HAP-1 (cell line): ENCODE results near the gene RNF41.
A peak's percentile ranks its signal among the peaks of the same experiment; 100 is the strongest.

Experiments used
- DNase-seq, 2 experiments: peaks; one replicate each; pipeline ENCODE4 v3.0.0-alpha.2; 2016 to 2020; ENCODE audit warnings: low spot score in 2 of 2
- H3K27me3 ChIP-seq: fragments of 250-450 bp; sonication (Bioruptor Pico); 2 replicates; pipeline ENCODE4 v1.5.1; 2020; ENCODE audit warnings: low read depth, mild to moderate bottlenecking, moderate library complexity
- H3K36me3 ChIP-seq: fragments of 250-450 bp; sonication (Bioruptor Pico); replicated peaks from 2 replicates; pipeline ENCODE4 v1.5.1; 2020; ENCODE audit warnings: mild to moderate bottlenecking
- H3K4me1 ChIP-seq: fragments of 250-450 bp; sonication (Bioruptor Pico); 2 replicates; pipeline ENCODE4 v1.5.1; 2020; ENCODE audit warnings: mild to moderate bottlenecking
- H3K4me3 ChIP-seq: fragments of 250-450 bp; sonication (Bioruptor Pico); 2 replicates; pipeline ENCODE4 v1.5.1; 2020; ENCODE audit warnings: mild to moderate bottlenecking, moderate library complexity
- H3K9me3 ChIP-seq: fragments of 250-450 bp; sonication (Bioruptor Pico); 2 replicates; pipeline ENCODE4 v1.5.1; 2020; ENCODE audit warnings: mild to moderate bottlenecking, moderate library complexity
- in situ Hi-C: fragments of 300-500 bp; cut with MboI; formaldehyde crosslinking; loops from 3 replicates; pipeline ENCODE4 v1.14.3; 2020; ENCODE audit warnings: low sequenced_read_pairs, inconsistent platforms, mixed read lengths

The RNF41 gene

GRCh38 chr12:56190695-56191155, 31.0 kb downstream of the RNF41 start:
- DNase-seq: no peak
- Histone ChIP-seq H3K27me3 (no peaks in the 10 kb centered on the region), H3K9me3 (no peaks in the 10 kb centered on the region), H3K4me1 (peaks cover 11% of the 10 kb centered on the region), H3K4me3 (peak overlapping the region; percentile 59), H3K36me3 (peaks cover 12% of the 10 kb centered on the region)
- in situ Hi-C loops: no loop called here

GRCh38 chr12:56189918-56190694, 31.6 kb downstream of the RNF41 start:
- in situ Hi-C loops: loop anchor here (5.0 kb wide), 1 partner anchor 73 kb away; the partner anchor contains the start of genes RPL41 and ZC3H10
- H3K27me3 ChIP-seq: no peaks in the 10 kb centered on the region
- DNase-seq: peak; percentile 74 to 92

GRCh38 chr12:56189099-56189917, 32.4 kb downstream of the RNF41 start, which contains the start of gene SMARCC2:
TSS of gene SMARCC2 (minus strand) at chr12:56189483. CDS start at chr12:56189461, 22 bp downstream.
- Histone ChIP-seq H3K9me3 (no peaks in the 10 kb centered on the region), H3K27me3 (no peaks in the 10 kb centered on the region), H3K4me1 (peaks cover 11% of the 10 kb centered on the region), H3K36me3 (peaks cover 24% of the 10 kb centered on the region), H3K4me3 (peak within 1 kb of the TSS; percentile 59)
- peak; percentile 85 to 94 for DNase-seq
- in situ Hi-C loops: loop anchor here (5.0 kb wide), 1 partner anchor 72 kb away; the partner anchor contains the start of genes RPL41 and ZC3H10

More at GRCh38 chr12:56189918-56190694, 31.6 kb downstream of the RNF41 start:
- Histone ChIP-seq H3K4me3 (peak overlapping the region; percentile 59), H3K36me3 (peaks cover 16% of the 10 kb centered on the region), H3K4me1 (peaks cover 11% of the 10 kb centered on the region), H3K9me3 (no peaks in the 10 kb centered on the region)

GRCh38 chr12:56188778-56189098, 33.0 kb downstream of the RNF41 start:
- no peaks in the 10 kb centered on the region for H3K27me3 ChIP-seq
- H3K9me3 ChIP-seq: no peaks in the 10 kb centered on the region
- H3K4me1 ChIP-seq: peaks cover 11% of the 10 kb centered on the region
- peak overlapping the region; percentile 59 for H3K4me3 ChIP-seq
- H3K36me3 ChIP-seq: peaks cover 30% of the 10 kb centered on the region
- no peak for DNase-seq
- in situ Hi-C loops: loop anchor here (5.0 kb wide), 1 partner anchor 71 kb away; the partner anchor contains the start of genes RPL41 and ZC3H10

- peak in 1 of 2 experiments; percentile 20 for DNase-seq
- peaks cover 34% of the 10 kb centered on the region for H3K36me3 ChIP-seq
Observed at GRCh38 chr12:56188131-56188777, 33.5 kb downstream of the RNF41 start.

GRCh38 chr12:56186957-56187356, 34.8 kb downstream of the RNF41 start:
- Histone ChIP-seq H3K36me3 (peaks cover 47% of the 10 kb centered on the region), H3K9me3 (no peaks in the 10 kb centered on the region), H3K4me3 (no peak overlapping the region), H3K27me3 (no peaks in the 10 kb centered on the region), H3K4me1 (peaks cover 8% of the 10 kb centered on the region; the same call in 1 of the 2 replicates)
- no peak for DNase-seq
- in situ Hi-C loops: loop anchor here (5.0 kb wide), 1 partner anchor 70 kb away; the partner anchor contains the start of genes RPL41 and ZC3H10

More at GRCh38 chr12:56188131-56188777, 33.5 kb downstream of the RNF41 start:
- H3K27me3 ChIP-seq: no peaks in the 10 kb centered on the region
- peak overlapping the region; percentile 59 for H3K4me3 ChIP-seq
- peaks cover 11% of the 10 kb centered on the region for H3K4me1 ChIP-seq
- H3K9me3 ChIP-seq: no peaks in the 10 kb centered on the region
- in situ Hi-C loops: loop anchor here (5.0 kb wide), 1 partner anchor 71 kb away; the partner anchor contains the start of genes RPL41 and ZC3H10

- Histone ChIP-seq H3K27me3 (no peaks in the 10 kb centered on the region), H3K9me3 (no peaks in the 10 kb centered on the region), H3K36me3 (peaks cover 89% of the 10 kb centered on the region), H3K4me3 (no peak overlapping the region), H3K4me1 (no peaks in the 10 kb centered on the region)
- no peak for DNase-seq
- in situ Hi-C loops: no loop called here
Observed at GRCh38 chr12:56178347-56178746, 43.4 kb downstream of the RNF41 start.

GRCh38 chr12:56172839-56173238, 48.9 kb downstream of the RNF41 start:
- peaks cover 86% of the 10 kb centered on the region for H3K36me3 ChIP-seq
- in situ Hi-C loops: no loop called here
- H3K4me1 ChIP-seq: no peaks in the 10 kb centered on the region
- DNase-seq: no peak
- no peaks in the 10 kb centered on the region for H3K9me3 ChIP-seq
- no peak overlapping the region for H3K4me3 ChIP-seq
- no peaks in the 10 kb centered on the region for H3K27me3 ChIP-seq

GRCh38 chr12:56169229-56169759, 52.4 kb downstream of the RNF41 start:
- Histone ChIP-seq H3K36me3 (peaks cover 92% of the 10 kb centered on the region), H3K4me1 (no peaks in the 10 kb centered on the region)
- in situ Hi-C loops: no loop called here

GRCh38 chr12:56165369-56165768, 56.4 kb downstream of the RNF41 start:
- no peak overlapping the region for H3K4me3 ChIP-seq
- in situ Hi-C loops: no loop called here
- H3K9me3 ChIP-seq: no peaks in the 10 kb centered on the region
- peaks cover 94% of the 10 kb centered on the region for H3K36me3 ChIP-seq
- no peaks in the 10 kb centered on the region for H3K27me3 ChIP-seq
- H3K4me1 ChIP-seq: peaks cover 5% of the 10 kb centered on the region
- DNase-seq: no peak

More at GRCh38 chr12:56169229-56169759, 52.4 kb downstream of the RNF41 start:
- Histone ChIP-seq H3K4me3 (no peak overlapping the region), H3K9me3 (no peaks in the 10 kb centered on the region), H3K27me3 (no peaks in the 10 kb centered on the region)
- no peak for DNase-seq

GRCh38 chr12:56164345-56164729, 57.4 kb downstream of the RNF41 start:
- in situ Hi-C loops: no loop called here
- Histone ChIP-seq H3K27me3 (no peaks in the 10 kb centered on the region), H3K4me3 (no peak overlapping the region), H3K4me1 (peaks cover 15% of the 10 kb centered on the region), H3K36me3 (peaks cover 94% of the 10 kb centered on the region), H3K9me3 (no peaks in the 10 kb centered on the region)
- DNase-seq: no peak

- no peak for DNase-seq
- in situ Hi-C loops: no loop called here
Observed at GRCh38 chr12:56163533-56164344, 58.0 kb downstream of the RNF41 start.

More at GRCh38 chr12:56163533-56164344, 58.0 kb downstream of the RNF41 start:
- Histone ChIP-seq H3K4me1 (peaks cover 16% of the 10 kb centered on the region), H3K4me3 (no peak overlapping the region), H3K9me3 (no peaks in the 10 kb centered on the region), H3K27me3 (no peaks in the 10 kb centered on the region), H3K36me3 (peaks cover 90% of the 10 kb centered on the region)
